GM23338 (cell line): ENCODE results near the gene ATF1. TPM values are rescaled to one million over a fixed set of nuclear protein-coding genes. Genes with fewer than 3 reads are reported as not detected.

ENCODE experiments used
- ATAC-seq: fragments of 200-7000 bp; cut with Tn5 transposase; 3 replicates; pipeline ENCODE4 v1.9.1; 2020
- DNase-seq: peaks from one replicate; pipeline ENCODE4 v3.0.0-alpha.2; 2015; ENCODE audit warnings: low spot score
- H2AFZ ChIP-seq: fragments of 200-600 bp; sonication (generic); 2 replicates; pipeline ENCODE4 v1.8.0; 2016; ENCODE audit warnings: antibody characterized with exemption, mild to moderate bottlenecking, moderate library complexity
- H3F3A ChIP-seq: fragments of 200-600 bp; sonication (generic); replicated peaks from 2 replicates; pipeline ENCODE4 v1.8.0; 2017; ENCODE audit warnings: antibody characterized with exemption, mixed run types, low read depth
- H3K27ac ChIP-seq: fragments of 200-600 bp; sonication (generic); 2 replicates; pipeline ENCODE4 v1.6.1; 2016; ENCODE audit warnings: low read depth
- H3K27me3 ChIP-seq: fragments of 200-600 bp; sonication (generic); 2 replicates; pipeline ENCODE4 v1.8.0; 2016; ENCODE audit warnings: mild to moderate bottlenecking, mixed run types, moderate library complexity; ENCODE audit not compliant: insufficient read depth
- H3K36me3 ChIP-seq: fragments of 200-600 bp; sonication (generic); 2 replicates; pipeline ENCODE4 v1.8.0; 2016; ENCODE audit warnings: mild to moderate bottlenecking; ENCODE audit not compliant: insufficient read depth
- H3K4me1 ChIP-seq: fragments of 200-600 bp; sonication (generic); 2 replicates; pipeline ENCODE4 v1.8.0; 2016; ENCODE audit warnings: mild to moderate bottlenecking, moderate library complexity; ENCODE audit not compliant: insufficient read depth
- H3K4me2 ChIP-seq: fragments of 200-600 bp; sonication (generic); 2 replicates; pipeline ENCODE4 v1.7.1; 2017; ENCODE audit warnings: mixed run types
- H3K4me3 ChIP-seq: fragments of 200-600 bp; sonication (generic); 2 replicates; pipeline ENCODE4 v1.6.1; 2016; ENCODE audit warnings: mixed run types
- H3K79me2 ChIP-seq: fragments of 200-600 bp; sonication (generic); replicated peaks from 2 replicates; pipeline ENCODE4 v1.8.0; 2017; ENCODE audit warnings: mild to moderate bottlenecking; ENCODE audit not compliant: insufficient read depth
- H3K9me2 ChIP-seq: fragments of 200-600 bp; sonication (generic); 2 replicates; pipeline ENCODE4 v1.8.0; 2017; ENCODE audit not compliant: insufficient read depth
- H4K20me1 ChIP-seq: fragments of 200-600 bp; sonication (generic); replicated peaks from 2 replicates; pipeline ENCODE4 v1.8.0; 2017; ENCODE audit warnings: mild to moderate bottlenecking; ENCODE audit not compliant: insufficient read depth
- H3K27ac Mint-ChIP-seq: 2 replicates; pipeline ENCODE4 v1.8.0; 2020; ENCODE audit warnings: inconsistent platforms, mild to moderate bottlenecking, moderate library complexity, mixed read lengths
- H3K27me3 Mint-ChIP-seq: 3 replicates; pipeline ENCODE4 v1.8.0; 2022; ENCODE audit warnings: low read depth, mild to moderate bottlenecking, moderate library complexity, mixed read lengths, inconsistent platforms; ENCODE audit not compliant: insufficient read depth, poor library complexity
- H3K36me3 Mint-ChIP-seq: 3 replicates; pipeline ENCODE4 v1.8.0; 2021; ENCODE audit warnings: low read depth, mild to moderate bottlenecking, inconsistent platforms, moderate library complexity, mixed read lengths
- H3K4me1 Mint-ChIP-seq: 3 replicates; pipeline ENCODE4 v1.8.0; 2020; ENCODE audit warnings: mild to moderate bottlenecking, inconsistent platforms, mixed read lengths
- H3K4me3 Mint-ChIP-seq: 3 replicates; pipeline ENCODE4 v1.8.0; 2021; ENCODE audit warnings: moderate library complexity, mild to moderate bottlenecking, inconsistent platforms, mixed read lengths
- H3K9me3 Mint-ChIP-seq: 3 replicates; pipeline ENCODE4 v1.8.0; 2020; ENCODE audit warnings: moderate library complexity, mild to moderate bottlenecking, inconsistent platforms, mixed read lengths
- CREB1 ChIP-seq: fragments of 250-450 bp; sonication (Bioruptor Pico); IDR thresholded peaks from 2 replicates; pipeline ENCODE4 v1.5.0; 2020; ENCODE audit warnings: low read depth, mild to moderate bottlenecking, moderate library complexity
- EZH2 ChIP-seq: fragments of 200-600 bp; sonication (generic); IDR thresholded peaks from one replicate; pipeline ENCODE4 v1.8.0; 2017; ENCODE audit warnings: antibody characterized with exemption, mild to moderate bottlenecking, low read depth; ENCODE audit not compliant: unreplicated experiment
- EZH2phosphoT487 ChIP-seq: fragments of 200-600 bp; sonication (generic); IDR thresholded peaks from one replicate; pipeline ENCODE4 v1.8.1; 2018; ENCODE audit warnings: antibody characterized with exemption; ENCODE audit not compliant: unreplicated experiment
- POLR2AphosphoS5 ChIP-seq: IDR thresholded peaks from 2 replicates; pipeline ENCODE4 v1.6.1; 2016; ENCODE audit warnings: antibody characterized with exemption, low read depth
- STAT1 ChIP-seq: IDR thresholded peaks from one replicate; pipeline ENCODE4 v1.6.1; 2016; ENCODE audit warnings: antibody characterized with exemption; ENCODE audit not compliant: unreplicated experiment
- ZNF114 ChIP-seq: fragments of 250-450 bp; sonication (Bioruptor Pico); IDR thresholded peaks from 2 replicates; pipeline ENCODE4 v1.5.0; 2020; ENCODE audit warnings: mild to moderate bottlenecking, moderate library complexity
- ZNF331 ChIP-seq: fragments of 250-450 bp; sonication (Bioruptor Pico); IDR thresholded peaks from 2 replicates; pipeline ENCODE4 v1.5.0; 2020; ENCODE audit warnings: low read depth, mild to moderate bottlenecking, moderate library complexity
- polyA plus RNA-seq: library from polyadenylated mRNA; unstranded; fragments of >200 nt; fragmentation: Nextera tagmentation; extraction: Ambion mirVana; gene quantifications from 2 replicates; pipeline ENCODE4 v1.2.1, GENCODE V29; 2016
- total RNA-seq: library from RNA; depleted of rRNA; stranded (reverse); fragments of >200 nt; shearing (Covaris generic); gene quantifications from 2 replicates; pipeline ENCODE4 v1.2.3, GENCODE V29; 2014
- TF ChIP-seq, protein P1 (sequence below), 2 experiments: fragments of 200-600 bp in 1 of 2; sonication (generic) in 1 of 2; conservative IDR thresholded peaks; 2 replicates each; pipeline versions ENCODE4 v1.5.1 to v1.6.1; 2016 to 2017; ENCODE audit warnings: antibody characterized with exemption in 2 of 2, low read depth in 2 of 2, mild to moderate bottlenecking in 2 of 2, moderate library complexity in 1 of 2
- TF ChIP-seq, protein P2 (sequence below): fragments of 250-450 bp; sonication (Bioruptor Pico); IDR thresholded peaks from 2 replicates; pipeline ENCODE4 v1.5.0; 2020; ENCODE audit warnings: mild to moderate bottlenecking, moderate library complexity

Gene ATF1
- total and polyA plus RNA-seq, 2 experiments from 2014 or later = 17.5 to 22.7 TPM

GRCh38 chr12:50799908-50800307 lies 36.0 kb downstream of the ATF1 start:
- H3K27me3 Mint-ChIP-seq = peaks cover 6% of the 10 kb centered on the region
- no peak for TF ChIP-seq EZH2phosphoT487
- no peak for TF ChIP-seq ZNF331
- no peak for TF ChIP-seq EZH2
- no peak for TF ChIP-seq STAT1
- TF ChIP-seq ZNF114 = no peak
- TF ChIP-seq, protein P1, sequence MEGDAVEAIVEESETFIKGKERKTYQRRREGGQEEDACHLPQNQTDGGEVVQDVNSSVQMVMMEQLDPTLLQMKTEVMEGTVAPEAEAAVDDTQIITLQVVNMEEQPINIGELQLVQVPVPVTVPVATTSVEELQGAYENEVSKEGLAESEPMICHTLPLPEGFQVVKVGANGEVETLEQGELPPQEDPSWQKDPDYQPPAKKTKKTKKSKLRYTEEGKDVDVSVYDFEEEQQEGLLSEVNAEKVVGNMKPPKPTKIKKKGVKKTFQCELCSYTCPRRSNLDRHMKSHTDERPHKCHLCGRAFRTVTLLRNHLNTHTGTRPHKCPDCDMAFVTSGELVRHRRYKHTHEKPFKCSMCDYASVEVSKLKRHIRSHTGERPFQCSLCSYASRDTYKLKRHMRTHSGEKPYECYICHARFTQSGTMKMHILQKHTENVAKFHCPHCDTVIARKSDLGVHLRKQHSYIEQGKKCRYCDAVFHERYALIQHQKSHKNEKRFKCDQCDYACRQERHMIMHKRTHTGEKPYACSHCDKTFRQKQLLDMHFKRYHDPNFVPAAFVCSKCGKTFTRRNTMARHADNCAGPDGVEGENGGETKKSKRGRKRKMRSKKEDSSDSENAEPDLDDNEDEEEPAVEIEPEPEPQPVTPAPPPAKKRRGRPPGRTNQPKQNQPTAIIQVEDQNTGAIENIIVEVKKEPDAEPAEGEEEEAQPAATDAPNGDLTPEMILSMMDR (conservative IDR thresholded peaks at IDR 0.05; ENCODE audit: low read depth in 2 of 2) = no peak
- TF ChIP-seq POLR2AphosphoS5 = no peak
- TF ChIP-seq CREB1 = no peak
- TF ChIP-seq, protein P2, sequence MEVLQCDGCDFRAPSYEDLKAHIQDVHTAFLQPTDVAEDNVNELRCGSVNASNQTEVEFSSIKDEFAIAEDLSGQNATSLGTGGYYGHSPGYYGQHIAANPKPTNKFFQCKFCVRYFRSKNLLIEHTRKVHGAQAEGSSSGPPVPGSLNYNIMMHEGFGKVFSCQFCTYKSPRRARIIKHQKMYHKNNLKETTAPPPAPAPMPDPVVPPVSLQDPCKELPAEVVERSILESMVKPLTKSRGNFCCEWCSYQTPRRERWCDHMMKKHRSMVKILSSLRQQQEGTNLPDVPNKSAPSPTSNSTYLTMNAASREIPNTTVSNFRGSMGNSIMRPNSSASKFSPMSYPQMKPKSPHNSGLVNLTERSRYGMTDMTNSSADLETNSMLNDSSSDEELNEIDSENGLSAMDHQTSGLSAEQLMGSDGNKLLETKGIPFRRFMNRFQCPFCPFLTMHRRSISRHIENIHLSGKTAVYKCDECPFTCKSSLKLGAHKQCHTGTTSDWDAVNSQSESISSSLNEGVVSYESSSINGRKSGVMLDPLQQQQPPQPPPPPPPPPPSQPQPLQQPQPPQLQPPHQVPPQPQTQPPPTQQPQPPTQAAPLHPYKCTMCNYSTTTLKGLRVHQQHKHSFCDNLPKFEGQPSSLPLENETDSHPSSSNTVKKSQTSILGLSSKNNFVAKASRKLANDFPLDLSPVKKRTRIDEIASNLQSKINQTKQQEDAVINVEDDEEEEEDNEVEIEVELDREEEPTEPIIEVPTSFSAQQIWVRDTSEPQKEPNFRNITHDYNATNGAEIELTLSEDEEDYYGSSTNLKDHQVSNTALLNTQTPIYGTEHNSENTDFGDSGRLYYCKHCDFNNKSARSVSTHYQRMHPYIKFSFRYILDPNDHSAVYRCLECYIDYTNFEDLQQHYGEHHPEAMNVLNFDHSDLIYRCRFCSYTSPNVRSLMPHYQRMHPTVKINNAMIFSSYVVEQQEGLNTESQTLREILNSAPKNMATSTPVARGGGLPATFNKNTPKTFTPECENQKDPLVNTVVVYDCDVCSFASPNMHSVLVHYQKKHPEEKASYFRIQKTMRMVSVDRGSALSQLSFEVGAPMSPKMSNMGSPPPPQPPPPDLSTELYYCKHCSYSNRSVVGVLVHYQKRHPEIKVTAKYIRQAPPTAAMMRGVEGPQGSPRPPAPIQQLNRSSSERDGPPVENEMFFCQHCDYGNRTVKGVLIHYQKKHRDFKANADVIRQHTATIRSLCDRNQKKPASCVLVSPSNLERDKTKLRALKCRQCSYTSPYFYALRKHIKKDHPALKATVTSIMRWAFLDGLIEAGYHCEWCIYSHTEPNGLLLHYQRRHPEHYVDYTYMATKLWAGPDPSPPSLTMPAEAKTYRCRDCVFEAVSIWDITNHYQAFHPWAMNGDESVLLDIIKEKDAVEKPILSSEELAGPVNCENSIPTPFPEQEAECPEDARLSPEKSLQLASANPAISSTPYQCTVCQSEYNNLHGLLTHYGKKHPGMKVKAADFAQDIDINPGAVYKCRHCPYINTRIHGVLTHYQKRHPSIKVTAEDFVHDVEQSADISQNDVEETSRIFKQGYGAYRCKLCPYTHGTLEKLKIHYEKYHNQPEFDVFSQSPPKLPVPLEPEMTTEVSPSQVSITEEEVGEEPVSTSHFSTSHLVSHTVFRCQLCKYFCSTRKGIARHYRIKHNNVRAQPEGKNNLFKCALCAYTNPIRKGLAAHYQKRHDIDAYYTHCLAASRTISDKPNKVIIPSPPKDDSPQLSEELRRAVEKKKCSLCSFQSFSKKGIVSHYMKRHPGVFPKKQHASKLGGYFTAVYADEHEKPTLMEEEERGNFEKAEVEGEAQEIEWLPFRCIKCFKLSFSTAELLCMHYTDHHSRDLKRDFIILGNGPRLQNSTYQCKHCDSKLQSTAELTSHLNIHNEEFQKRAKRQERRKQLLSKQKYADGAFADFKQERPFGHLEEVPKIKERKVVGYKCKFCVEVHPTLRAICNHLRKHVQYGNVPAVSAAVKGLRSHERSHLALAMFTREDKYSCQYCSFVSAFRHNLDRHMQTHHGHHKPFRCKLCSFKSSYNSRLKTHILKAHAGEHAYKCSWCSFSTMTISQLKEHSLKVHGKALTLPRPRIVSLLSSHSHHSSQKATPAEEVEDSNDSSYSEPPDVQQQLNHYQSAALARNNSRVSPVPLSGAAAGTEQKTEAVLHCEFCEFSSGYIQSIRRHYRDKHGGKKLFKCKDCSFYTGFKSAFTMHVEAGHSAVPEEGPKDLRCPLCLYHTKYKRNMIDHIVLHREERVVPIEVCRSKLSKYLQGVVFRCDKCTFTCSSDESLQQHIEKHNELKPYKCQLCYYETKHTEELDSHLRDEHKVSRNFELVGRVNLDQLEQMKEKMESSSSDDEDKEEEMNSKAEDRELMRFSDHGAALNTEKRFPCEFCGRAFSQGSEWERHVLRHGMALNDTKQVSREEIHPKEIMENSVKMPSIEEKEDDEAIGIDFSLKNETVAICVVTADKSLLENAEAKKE (CRISPR knock-in tag) = no peak
- H3K9me3 Mint-ChIP-seq = peaks cover 18% of the 10 kb centered on the region
- Histone ChIP-seq H4K20me1 (peaks cover 6% of the 10 kb centered on the region; the same call in 1 of the 2 replicates), H3K4me3 (no peak overlapping the region), H3K9me2 (no peaks in the 10 kb centered on the region), H3K27me3 (no peaks in the 10 kb centered on the region), H2AFZ (no peak overlapping the region), H3K4me2 (no peak overlapping the region), H3K4me1 (no peaks in the 10 kb centered on the region), H3F3A (no peaks in the 10 kb centered on the region), H3K79me2 (no peaks in the 10 kb centered on the region; the same call in 1 of the 2 replicates), H3K27ac (no peak overlapping the region), H3K36me3 (peaks cover 32% of the 10 kb centered on the region)
- no peaks in the 10 kb centered on the region for H3K4me1 Mint-ChIP-seq
- ATAC-seq = no peak
- no peak for DNase-seq
- H3K36me3 Mint-ChIP-seq = peaks cover 65% of the 10 kb centered on the region
- no peak overlapping the region for H3K27ac Mint-ChIP-seq
- H3K4me3 Mint-ChIP-seq = no peak overlapping the region
